Ovary (tissue), 3 donors: ENCODE data around the gene TMEM134.

Source experiments
- POLR2A ChIP-seq: fragments of 450-650 bp; IDR thresholded peaks from one replicate; pipeline ENCODE4 v1.6.1; 2017; ENCODE audit warnings: antibody characterized with exemption, mild to moderate bottlenecking, moderate library complexity
- TF ChIP-seq, protein P1 (sequence below), 3 donors: fragments of 450-650 bp in 2 of 3; fragments of 200-600 bp in 1 of 3; IDR thresholded peaks; one replicate each; pipeline versions ENCODE4 v1.5.1 to v1.8.0; 2016 to 2022; ENCODE audit warnings: antibody characterized with exemption in 3 of 3, mild to moderate bottlenecking in 1 of 3
- donor health status: DM: no; HTN: no; CAD: no.

- TF ChIP-seq, protein P1, sequence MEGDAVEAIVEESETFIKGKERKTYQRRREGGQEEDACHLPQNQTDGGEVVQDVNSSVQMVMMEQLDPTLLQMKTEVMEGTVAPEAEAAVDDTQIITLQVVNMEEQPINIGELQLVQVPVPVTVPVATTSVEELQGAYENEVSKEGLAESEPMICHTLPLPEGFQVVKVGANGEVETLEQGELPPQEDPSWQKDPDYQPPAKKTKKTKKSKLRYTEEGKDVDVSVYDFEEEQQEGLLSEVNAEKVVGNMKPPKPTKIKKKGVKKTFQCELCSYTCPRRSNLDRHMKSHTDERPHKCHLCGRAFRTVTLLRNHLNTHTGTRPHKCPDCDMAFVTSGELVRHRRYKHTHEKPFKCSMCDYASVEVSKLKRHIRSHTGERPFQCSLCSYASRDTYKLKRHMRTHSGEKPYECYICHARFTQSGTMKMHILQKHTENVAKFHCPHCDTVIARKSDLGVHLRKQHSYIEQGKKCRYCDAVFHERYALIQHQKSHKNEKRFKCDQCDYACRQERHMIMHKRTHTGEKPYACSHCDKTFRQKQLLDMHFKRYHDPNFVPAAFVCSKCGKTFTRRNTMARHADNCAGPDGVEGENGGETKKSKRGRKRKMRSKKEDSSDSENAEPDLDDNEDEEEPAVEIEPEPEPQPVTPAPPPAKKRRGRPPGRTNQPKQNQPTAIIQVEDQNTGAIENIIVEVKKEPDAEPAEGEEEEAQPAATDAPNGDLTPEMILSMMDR (IDR thresholded peaks at IDR 0.05), result no peak
- no peak for TF ChIP-seq POLR2A
Measured at GRCh38 chr11:67437082-67437808, 31.8 kb downstream of the TMEM134 start, which contains the start of gene PTPRCAP.
